B cell (primary cell): ENCODE results near the gene LIF. TPM values are rescaled to one million over a fixed set of nuclear protein-coding genes. Genes with fewer than 3 reads are reported as not detected.

Experiments used
- ATAC-seq: fragments of 200-7000 bp; cut with Tn5 transposase; one replicate; pipeline ENCODE4 v1.10.0; 2021; ENCODE audit warnings: low read depth, mild to moderate bottlenecking, moderate number of reproducible peaks, moderate library complexity
- CTCF ChIA-PET: fragments of 350-600 bp; sonication (Branson Sonifier 250); formaldehyde crosslinking; loops from one replicate; lab custom pipeline; 2021; ENCODE audit warnings: antibody characterized with exemption, inconsistent platforms; lab: Charles Lee
- POLR2A ChIA-PET: fragments of 350-600 bp; sonication (Branson Sonifier 250); formaldehyde crosslinking; loops from one replicate; lab custom pipeline; 2021; ENCODE audit warnings: antibody characterized with exemption; lab: Charles Lee
- DNase-seq: peaks from one replicate; pipeline ENCODE4 v3.0.0; 2013
- H2AFZ ChIP-seq: 2 replicates; pipeline ENCODE4 v1.6.1; 2012; ENCODE audit warnings: mild to moderate bottlenecking, low read depth, low read length; ENCODE audit not compliant: insufficient read depth, poor library complexity, severe bottlenecking
- H3K27ac ChIP-seq, 2 donors: 1 replicate in 1 of 2; 2 replicates in 1 of 2; pipeline ENCODE4 v1.5.1; 2012 to 2013; ENCODE audit warnings: low read length in 2 of 2, mild to moderate bottlenecking in 2 of 2, moderate library complexity in 1 of 2
- H3K27me3 ChIP-seq, 4 experiments: fragments of 200-600 bp in 1 of 4; sonication (generic) in 1 of 4; replicated peaks in 1 of 4; 1 replicate in 2 of 4; 2 replicates in 2 of 4; pipeline versions ENCODE4 v1.6.1 to v1.7.0; 2013 to 2016; ENCODE audit warnings: low read length in 3 of 4, mild to moderate bottlenecking in 2 of 4, mixed read lengths in 1 of 4, moderate library complexity in 1 of 4; ENCODE audit not compliant: insufficient read depth in 4 of 4, control insufficient read depth in 3 of 4; ENCODE audit errors: control extremely low read depth in 1 of 4
- H3K36me3 ChIP-seq, 2 experiments: replicated peaks in 1 of 2; 1 replicate in 1 of 2; 2 replicates in 1 of 2; pipeline versions ENCODE4 v1.6.1 to v1.7.1; 2013; ENCODE audit warnings: low read length in 1 of 2; ENCODE audit not compliant: insufficient read depth in 2 of 2, control insufficient read depth in 1 of 2; ENCODE audit errors: control extremely low read depth in 1 of 2, extremely low read depth in 1 of 2
- H3K4me1 ChIP-seq, 2 donors: fragments of 200-600 bp in 1 of 2; sonication (generic) in 1 of 2; 1 replicate in 1 of 2; 2 replicates in 1 of 2; pipeline versions ENCODE4 v1.5.1 to v1.6.1; 2013 to 2017; ENCODE audit warnings: low read length in 2 of 2; ENCODE audit not compliant: control insufficient read depth in 2 of 2, insufficient read depth in 2 of 2
- H3K4me2 ChIP-seq: replicated peaks from 2 replicates; pipeline ENCODE3; 2012; ENCODE audit warnings: mild to moderate bottlenecking, low read depth, low read length; ENCODE audit not compliant: poor library complexity, severe bottlenecking
- H3K4me3 ChIP-seq, 5 experiments: fragments of 200-600 bp in 1 of 5; sonication (generic) in 1 of 5; 1 replicate in 3 of 5; 2 replicates in 2 of 5; pipeline versions ENCODE4 v1.5.1 to v1.7.0; 2011 to 2016; ENCODE audit warnings: low read length in 4 of 5, mild to moderate bottlenecking in 4 of 5, low read depth in 2 of 5, control low read depth in 1 of 5, moderate library complexity in 1 of 5; ENCODE audit not compliant: insufficient read depth in 1 of 5; ENCODE audit errors: control extremely low read depth in 1 of 5, extremely low read depth in 1 of 5
- H3K79me2 ChIP-seq: fragments of 200-600 bp; sonication (generic); one replicate; pipeline ENCODE4 v1.6.0; 2016; ENCODE audit warnings: low read length; ENCODE audit not compliant: control insufficient read depth, insufficient read depth
- H3K9ac ChIP-seq: fragments of 200-600 bp; sonication (generic); 2 replicates; pipeline ENCODE4 v1.6.1; 2017; ENCODE audit warnings: mild to moderate bottlenecking, low read length, moderate library complexity
- H3K9me3 ChIP-seq, 3 donors: one replicate each; pipeline versions ENCODE4 v1.6.1 to v1.7.1; 2013; ENCODE audit warnings: low read length in 2 of 3; ENCODE audit not compliant: control insufficient read depth in 2 of 3, insufficient read depth in 1 of 3; ENCODE audit errors: control extremely low read depth in 1 of 3
- H4K20me1 ChIP-seq: 2 replicates; pipeline ENCODE4 v1.6.0; 2012; ENCODE audit warnings: mild to moderate bottlenecking, low read length; ENCODE audit not compliant: insufficient read depth, control insufficient read depth, poor library complexity, severe bottlenecking
- H3K27ac Mint-ChIP-seq: one replicate; pipeline ENCODE4 v1.8.0; 2021; ENCODE audit warnings: mixed read lengths
- H3K27me3 Mint-ChIP-seq: one replicate; pipeline ENCODE4 v1.8.0; 2021; ENCODE audit warnings: mixed read lengths
- H3K4me1 Mint-ChIP-seq: one replicate; pipeline ENCODE4 v1.8.0; 2021; ENCODE audit warnings: mixed read lengths
- H3K4me3 Mint-ChIP-seq: one replicate; pipeline ENCODE4 v1.8.0; 2021; ENCODE audit warnings: mixed read lengths
- H3K9me3 Mint-ChIP-seq: one replicate; pipeline ENCODE4 v1.8.0; 2022; ENCODE audit warnings: mixed read lengths; ENCODE audit not compliant: insufficient read depth
- CTCF ChIP-seq: fragments of 200-600 bp; IDR thresholded peaks from one replicate; pipeline ENCODE4 v1.8.0; 2022; ENCODE audit warnings: antibody characterized with exemption, mild to moderate bottlenecking
- EZH2 ChIP-seq: IDR thresholded peaks from 2 replicates; pipeline ENCODE4 v1.6.1; 2012; ENCODE audit warnings: borderline replicate concordance, low read depth, mild to moderate bottlenecking, moderate library complexity, low read length; ENCODE audit not compliant: insufficient read depth, poor library complexity, severe bottlenecking
- WGBS: methylation state at CpG from one replicate; pipeline ENCODE4 v1.1.5; 2013; ENCODE audit warnings: missing lambda C conversion rate; ENCODE audit not compliant: insufficient coverage; 5-methylcytosine and 5-hydroxymethylcytosine counted together
- intact Hi-C: fragments of 100-400 bp; cut with micrococcal nuclease; formaldehyde crosslinking; loops from one replicate; pipeline ENCODE4 v1.10.0; 2022
- polyA plus RNA-seq: library from polyadenylated mRNA; depleted of rRNA; stranded (reverse); fragments of >200 nt; gene quantifications from 2 replicates; pipeline ENCODE4 v1.2.3, GENCODE V29; 2012
- total RNA-seq, 2 donors: library from RNA; stranded (reverse); fragments of 120-200 nt in 1 of 2; gene quantifications; 1 replicate in 1 of 2; 2 replicates in 1 of 2; pipeline versions ENCODE4 v1.2.3 to v1.2.4, GENCODE V29; 2013 to 2022

LIF gene
- total and polyA plus RNA-seq, 2 donors (not counting 1 experiment from before 2014, with no cell fraction given), result 0.47 TPM; not detected in 1

GRCh38 chr22:30262917-30263741 lies 16.6 kb upstream of the LIF start:
- peak; percentile 86 for DNase-seq
- Histone ChIP-seq H3K36me3 (no peaks in the 10 kb centered on the region), H3K79me2 (peaks cover 14% of the 10 kb centered on the region), H4K20me1 (no peaks in the 10 kb centered on the region), H3K9me3 (no peaks in the 10 kb centered on the region), H3K4me1 (peaks cover 20 to 35% of the 10 kb centered on the region in 2 donors), H3K27me3 (no peaks in the 10 kb centered on the region), H3K4me3 (peak overlapping the region in 3 of 5 experiments; percentile 13 to 42 (median 27)), H2AFZ (peak overlapping the region; percentile 77), H3K9ac (peak overlapping the region; percentile 42), H3K27ac (no peak overlapping the region), H3K4me2 (peak overlapping the region; percentile 79)
- H3K4me1 Mint-ChIP-seq, result peaks cover 31% of the 10 kb centered on the region
- ChIA-PET CTCF (interaction anchor here (0.5 to 2.1 kb wide), 19 partner anchors 14 to 747 kb away, joined by 3 to 10 read pairs (median 4); partner anchors contain the start of genes CCDC157, MTFP1, SEC14L2 and SF3A1), POLR2A (interaction anchor here (0.7 kb wide), 1 partner anchor 124 kb away, joined by 4 read pairs; the partner anchor contains the start of gene RNF215)
- H3K27ac Mint-ChIP-seq, result peak overlapping the region; percentile 37
- H3K9me3 Mint-ChIP-seq, result no peaks in the 10 kb centered on the region
- WGBS, result 29% methylated on average over 26 of the region's 27 CpGs
- TF ChIP-seq EZH2 (no peak), CTCF (peak; percentile 100)
- peak overlapping the region; percentile 67 for H3K4me3 Mint-ChIP-seq
- no peaks in the 10 kb centered on the region for H3K27me3 Mint-ChIP-seq
- ATAC-seq, result no peak
- intact Hi-C loops, result loop anchor here (1.0 to 2.0 kb wide), 4 partner anchors 24 to 222 kb away; partner anchors contain the start of gene RNF215

- H3K4me2 ChIP-seq, result no peak overlapping the region
- H3K79me2 ChIP-seq, result peaks cover 4% of the 10 kb centered on the region
- intact Hi-C loops, result loop anchor here (2.0 kb wide), 1 partner anchor 223 kb away; no protein-coding TSS in a partner anchor
- ChIA-PET POLR2A (no interaction called here), CTCF (interaction anchor here (2.1 kb wide), 1 partner anchor 18 kb away, joined by 10 read pairs; no protein-coding TSS in a partner anchor)
- Mint-ChIP-seq H3K27me3 (peaks cover under 1% of the 10 kb centered on the region), H3K9me3 (no peaks in the 10 kb centered on the region), H3K27ac (no peak overlapping the region), H3K4me1 (peaks cover 23% of the 10 kb centered on the region), H3K4me3 (no peak overlapping the region)
- no peaks in the 10 kb centered on the region for H3K27me3 ChIP-seq
- ATAC-seq, result no peak
- DNase-seq, result no peak
- no peaks in the 10 kb centered on the region for H3K9me3 ChIP-seq
- 93% methylated on average over 4 of the region's 4 CpGs for WGBS
- no peak overlapping the region for H3K9ac ChIP-seq
- H3K4me3 ChIP-seq, result no peak overlapping the region
- H3K36me3 ChIP-seq, result no peaks in the 10 kb centered on the region
- no peaks in the 10 kb centered on the region for H4K20me1 ChIP-seq
- TF ChIP-seq EZH2 (no peak), CTCF (no peak)
- no peak overlapping the region for H3K27ac ChIP-seq
- H3K4me1 ChIP-seq, result peaks cover 11 to 25% of the 10 kb centered on the region in 2 donors
- no peak overlapping the region for H2AFZ ChIP-seq
Observed at GRCh38 chr22:30262112-30262511, 15.6 kb upstream of the LIF start.
